Stimulated activated naive B cell treated with anti-CD40 and anti-IgM and Interleukin-4, amounts not matched to agents 10 μg/mL and 1 μg/mL and 100 μg/mL, for 72 hours (primary cell): ENCODE results near the gene CCDC192.
"Not testable (repeated sequence)": the region's sequence is repeated elsewhere in the genome, so short reads cannot be mapped to it uniquely, and the experiment has no call there.

Experiments
- ATAC-seq, 2 donors: fragments of 150-1000 bp; cut with Tn5 transposase; replicated peaks; 2 replicates each; pipeline ENCODE4 v1.10.0; 2021; ENCODE audit warnings: moderate library complexity in 1 of 2
- DNase-seq: peaks from one replicate; pipeline ENCODE4 v3.0.0; 2021
- H3K27ac Mint-ChIP-seq: one replicate; pipeline ENCODE4 v1.8.0; 2022; ENCODE audit warnings: mild to moderate bottlenecking, mixed read lengths
- H3K27me3 Mint-ChIP-seq, 2 donors: one replicate each; pipeline ENCODE4 v1.8.0; 2022; ENCODE audit warnings: mixed read lengths in 2 of 2
- H3K36me3 Mint-ChIP-seq, 2 donors: one replicate each; pipeline ENCODE4 v1.8.0; 2022; ENCODE audit warnings: mixed read lengths in 2 of 2, mild to moderate bottlenecking in 1 of 2
- H3K4me1 Mint-ChIP-seq, 2 donors: one replicate each; pipeline ENCODE4 v1.8.0; 2022; ENCODE audit warnings: mixed read lengths in 2 of 2, mild to moderate bottlenecking in 1 of 2
- H3K4me3 Mint-ChIP-seq, 2 donors: one replicate each; pipeline ENCODE4 v1.8.0; 2022; ENCODE audit warnings: mild to moderate bottlenecking in 2 of 2, mixed read lengths in 2 of 2, moderate library complexity in 1 of 2
- H3K9me3 Mint-ChIP-seq, 2 donors: one replicate each; pipeline ENCODE4 v1.8.0; 2022; ENCODE audit warnings: mixed read lengths in 2 of 2, mild to moderate bottlenecking in 1 of 2

Gene CCDC192

GRCh38 chr5:127685662-127686061 lies 17.5 kb upstream of the CCDC192 start:
- Mint-ChIP-seq H3K9me3 (peaks cover under 1% of the 10 kb centered on the region in 2 donors), H3K4me3 (no peak overlapping the region), H3K27me3 (no peaks in the 10 kb centered on the region), H3K36me3 (no peaks in the 10 kb centered on the region), H3K4me1 (no peaks in the 10 kb centered on the region), H3K27ac (no peak overlapping the region)
- no peak for DNase-seq
- no peak for ATAC-seq

GRCh38 chr5:127686424-127686823 lies 16.8 kb upstream of the CCDC192 start:
- Mint-ChIP-seq H3K4me1 (no peaks in the 10 kb centered on the region), H3K36me3 (no peaks in the 10 kb centered on the region), H3K9me3 (peaks cover 3 to 7% of the 10 kb centered on the region in 2 donors), H3K27me3 (no peaks in the 10 kb centered on the region), H3K27ac (no peak overlapping the region), H3K4me3 (no peak overlapping the region)
- ATAC-seq (no peak), DNase-seq (no peak)

DNA sequence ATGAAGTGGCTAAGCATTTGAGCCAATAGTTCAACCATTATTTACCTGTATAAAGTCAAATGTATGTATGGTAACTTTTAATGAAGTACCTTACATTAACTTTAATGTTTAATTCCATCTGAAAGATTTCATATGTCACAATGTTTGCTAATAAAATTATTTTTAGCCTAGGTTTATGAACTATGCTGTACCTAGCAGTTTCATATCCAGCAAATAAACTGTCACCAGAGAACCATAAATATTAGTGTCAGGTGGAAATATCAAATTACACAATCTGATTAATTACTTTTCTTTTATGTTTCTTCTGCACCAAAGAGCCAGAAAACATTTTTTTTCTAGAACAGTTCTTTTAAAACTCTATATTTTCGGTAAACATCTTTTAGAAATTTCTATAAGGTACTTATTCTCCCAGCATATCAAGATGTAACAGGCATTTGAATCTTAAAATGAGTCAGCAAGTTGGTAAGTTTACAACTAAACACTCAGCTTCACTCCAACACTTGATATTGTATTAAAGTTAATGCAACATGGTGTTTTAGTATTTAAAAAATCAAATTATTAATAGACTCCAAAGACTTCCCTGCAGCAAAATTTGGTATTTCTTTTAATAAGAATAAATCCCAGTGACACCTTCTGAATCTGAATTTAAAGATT lies 8.5 kb upstream of the CCDC192 start:
- H3K9me3 Mint-ChIP-seq: peaks cover 3 to 7% of the 10 kb centered on the region in 2 donors

DNA sequence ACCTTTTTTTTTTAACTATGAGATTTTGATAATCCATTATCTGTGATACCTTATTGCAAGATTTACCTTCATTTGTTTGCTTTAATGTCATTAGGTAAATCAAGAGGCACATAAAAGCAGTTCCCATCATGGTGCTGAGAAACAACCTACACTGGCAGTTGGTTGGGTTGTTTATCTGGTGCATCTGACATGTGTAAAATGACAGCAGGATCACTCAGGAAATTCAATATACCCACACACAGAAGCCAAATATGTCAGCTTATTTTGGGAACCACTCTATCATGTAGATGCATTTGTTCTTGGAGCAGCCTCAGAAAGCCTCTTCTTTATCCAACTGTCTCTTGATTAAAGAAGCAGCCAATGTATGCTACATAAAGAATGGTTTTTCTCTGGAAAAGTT lies 7.8 kb upstream of the CCDC192 start:
- H3K36me3 Mint-ChIP-seq: no peaks in the 10 kb centered on the region
- no peak for DNase-seq
- no peaks in the 10 kb centered on the region for H3K4me1 Mint-ChIP-seq
- H3K4me3 Mint-ChIP-seq: no peak overlapping the region
- no peak overlapping the region for H3K27ac Mint-ChIP-seq
- no peak for ATAC-seq
- no peaks in the 10 kb centered on the region for H3K27me3 Mint-ChIP-seq
- H3K9me3 Mint-ChIP-seq: peaks cover 3 to 7% of the 10 kb centered on the region in 2 donors

More for the DNA sequence above, 8.5 kb upstream of the CCDC192 start:
- no peak for DNase-seq
- Mint-ChIP-seq H3K4me3 (no peak overlapping the region), H3K27me3 (no peaks in the 10 kb centered on the region), H3K27ac (no peak overlapping the region), H3K4me1 (no peaks in the 10 kb centered on the region), H3K36me3 (no peaks in the 10 kb centered on the region)
- no peak for ATAC-seq

DNA sequence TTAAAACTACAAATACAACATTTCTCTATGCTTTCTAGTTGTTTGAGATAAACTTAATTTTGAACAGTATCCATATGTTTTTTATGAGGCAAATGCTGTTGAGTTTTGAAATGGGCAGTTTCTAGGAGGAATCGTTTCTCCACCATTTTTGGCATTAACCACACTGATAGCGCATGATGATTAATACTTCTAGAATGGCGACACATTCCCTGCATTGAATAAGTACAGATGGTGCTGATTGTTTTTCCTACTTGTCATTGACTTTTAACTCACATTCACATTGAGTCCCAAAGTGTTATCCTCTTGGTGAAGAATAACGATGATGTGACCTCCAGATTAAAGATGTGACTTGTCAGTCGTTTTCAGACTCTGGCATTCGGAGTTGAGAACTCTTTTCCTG lies 6.5 kb upstream of the CCDC192 start:
- Mint-ChIP-seq H3K4me3 (no peak overlapping the region), H3K36me3 (no peaks in the 10 kb centered on the region), H3K9me3 (peaks cover 0 to 2% of the 10 kb centered on the region in 2 donors), H3K27ac (no peak overlapping the region), H3K27me3 (no peaks in the 10 kb centered on the region), H3K4me1 (no peaks in the 10 kb centered on the region)
- ATAC-seq (no peak), DNase-seq (no peak)

DNA sequence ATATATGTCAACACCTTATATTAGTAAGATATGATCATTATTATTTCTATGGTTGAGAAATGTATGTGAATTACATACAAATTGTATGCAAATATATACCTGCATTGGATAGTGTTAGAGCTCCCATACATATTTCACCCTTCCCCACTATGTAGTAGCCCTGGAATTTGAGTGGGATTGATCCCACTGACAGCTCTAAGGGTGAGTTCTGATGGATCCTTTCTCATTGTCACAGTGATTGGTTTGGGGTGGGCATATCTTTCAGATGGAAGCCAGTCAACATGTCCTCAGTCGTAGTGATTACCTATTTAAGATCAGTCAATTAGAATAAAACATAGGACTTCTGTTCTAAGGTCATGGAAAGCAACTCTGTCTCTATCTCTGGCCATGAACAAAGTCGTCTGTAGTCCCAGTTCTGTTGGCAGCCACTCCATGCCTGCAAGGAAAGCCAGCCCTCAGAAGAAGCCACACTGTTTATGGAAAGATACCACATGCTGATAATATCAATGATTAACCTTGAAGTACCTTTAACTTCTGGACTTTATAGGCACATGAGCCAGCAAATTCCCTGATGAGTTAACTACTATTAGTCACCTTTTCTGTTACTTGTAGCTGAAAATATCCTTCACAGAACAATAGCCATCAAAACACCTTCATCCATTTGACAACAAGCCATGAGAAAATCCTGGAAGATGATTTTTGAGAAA lies 5.1 kb upstream of the CCDC192 start:
- no peak overlapping the region for H3K4me3 Mint-ChIP-seq
- H3K9me3 Mint-ChIP-seq: peaks cover 0 to 2% of the 10 kb centered on the region in 2 donors
- no peak overlapping the region for H3K27ac Mint-ChIP-seq
- ATAC-seq: no peak
- H3K36me3 Mint-ChIP-seq: no peaks in the 10 kb centered on the region
- H3K4me1 Mint-ChIP-seq: no peaks in the 10 kb centered on the region
- H3K27me3 Mint-ChIP-seq: no peaks in the 10 kb centered on the region
- DNase-seq: no peak

DNA sequence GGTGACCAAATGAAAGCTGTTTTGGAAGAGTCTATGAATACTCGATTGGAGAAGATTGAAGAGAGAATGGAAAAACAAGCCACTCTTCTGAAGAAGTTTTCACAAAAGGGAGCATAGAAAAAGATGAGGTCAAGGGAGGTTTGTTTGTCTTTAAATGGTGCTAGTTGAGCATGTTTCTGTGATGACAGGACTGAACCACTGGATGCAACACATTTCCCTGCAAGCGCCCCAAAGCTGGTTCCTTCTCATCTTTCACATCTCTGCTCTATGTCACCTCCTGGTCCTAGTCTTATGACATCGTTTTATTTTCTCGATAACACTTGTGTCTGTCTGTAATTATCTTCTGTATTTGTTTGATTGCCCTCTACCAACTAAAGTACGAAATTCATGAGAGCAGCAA lies 3.8 kb upstream of the CCDC192 start:
- no peaks in the 10 kb centered on the region for H3K27me3 Mint-ChIP-seq
- no peaks in the 10 kb centered on the region for H3K36me3 Mint-ChIP-seq
- H3K9me3 Mint-ChIP-seq: peaks cover 0 to 2% of the 10 kb centered on the region in 2 donors
- no peak overlapping the region for H3K27ac Mint-ChIP-seq
- ATAC-seq (no peak), DNase-seq (no peak)
- no peaks in the 10 kb centered on the region for H3K4me1 Mint-ChIP-seq
- H3K4me3 Mint-ChIP-seq: no peak overlapping the region

GRCh38 chr5:127700237-127700766 lies 2.9 kb upstream of the CCDC192 start:
- H3K27me3 Mint-ChIP-seq: peaks cover 0 to 1% of the 10 kb centered on the region in 2 donors
- H3K4me1 Mint-ChIP-seq: no peaks in the 10 kb centered on the region
- H3K27ac Mint-ChIP-seq: no peak overlapping the region
- no peaks in the 10 kb centered on the region for H3K36me3 Mint-ChIP-seq
- H3K9me3 Mint-ChIP-seq: peaks cover 0 to 2% of the 10 kb centered on the region in 2 donors
- DNase-seq: no peak
- no peak for ATAC-seq
- no peak overlapping the region for H3K4me3 Mint-ChIP-seq

GRCh38 chr5:127702434-127702833 lies 757 bp upstream of the CCDC192 start:
- no peaks in the 10 kb centered on the region for H3K4me1 Mint-ChIP-seq
- no peak overlapping the region for H3K27ac Mint-ChIP-seq
- H3K9me3 Mint-ChIP-seq: peaks cover 0 to 2% of the 10 kb centered on the region in 2 donors
- DNase-seq (no peak), ATAC-seq (no peak)
- no peak overlapping the region for H3K4me3 Mint-ChIP-seq
- H3K36me3 Mint-ChIP-seq: no peaks in the 10 kb centered on the region
- peaks cover 0 to 5% of the 10 kb centered on the region in 2 donors for H3K27me3 Mint-ChIP-seq

DNA sequence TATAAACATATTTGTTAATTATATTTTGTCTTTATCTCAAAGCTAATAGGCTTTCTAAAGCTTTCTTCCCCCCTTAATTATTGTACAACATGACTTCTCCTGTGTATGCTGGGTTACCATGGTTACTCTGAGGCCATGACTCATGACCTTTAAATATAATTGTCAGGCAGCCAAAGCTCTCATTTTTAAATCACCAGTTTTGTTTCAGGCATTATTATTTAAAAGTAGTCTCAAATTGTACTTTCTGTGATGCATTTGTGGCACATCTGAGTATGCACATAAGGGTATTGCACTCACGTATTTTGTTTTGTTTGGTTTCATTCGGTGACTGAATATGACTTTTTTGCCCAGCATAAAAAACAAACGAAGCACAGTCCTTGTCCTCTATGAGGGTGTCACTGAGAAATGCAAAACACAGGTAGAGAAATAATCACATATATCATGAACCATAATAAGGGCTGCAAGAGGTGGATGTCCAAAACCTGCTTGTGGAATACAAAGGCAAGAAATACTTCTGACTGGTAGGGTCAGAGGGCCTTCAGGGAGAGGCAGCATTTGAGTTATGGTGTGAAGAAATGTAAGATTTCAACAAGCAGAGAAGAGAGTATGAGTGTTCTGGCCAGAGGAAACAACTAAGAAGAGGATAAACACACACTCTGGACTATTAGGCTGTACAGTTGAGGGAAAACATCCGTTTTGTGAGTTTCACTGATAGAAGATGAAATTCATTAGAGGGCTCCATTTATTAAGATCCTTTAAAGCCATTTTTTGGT lies 2.1 kb downstream of the CCDC192 start:
- no peak overlapping the region for H3K4me3 Mint-ChIP-seq
- peaks cover 0 to 2% of the 10 kb centered on the region in 2 donors for H3K9me3 Mint-ChIP-seq
- no peak for ATAC-seq
- no peak for DNase-seq
- no peaks in the 10 kb centered on the region for H3K4me1 Mint-ChIP-seq
- no peaks in the 10 kb centered on the region for H3K36me3 Mint-ChIP-seq
- H3K27ac Mint-ChIP-seq: no peak overlapping the region
- H3K27me3 Mint-ChIP-seq: peaks cover 0 to 5% of the 10 kb centered on the region in 2 donors

DNA sequence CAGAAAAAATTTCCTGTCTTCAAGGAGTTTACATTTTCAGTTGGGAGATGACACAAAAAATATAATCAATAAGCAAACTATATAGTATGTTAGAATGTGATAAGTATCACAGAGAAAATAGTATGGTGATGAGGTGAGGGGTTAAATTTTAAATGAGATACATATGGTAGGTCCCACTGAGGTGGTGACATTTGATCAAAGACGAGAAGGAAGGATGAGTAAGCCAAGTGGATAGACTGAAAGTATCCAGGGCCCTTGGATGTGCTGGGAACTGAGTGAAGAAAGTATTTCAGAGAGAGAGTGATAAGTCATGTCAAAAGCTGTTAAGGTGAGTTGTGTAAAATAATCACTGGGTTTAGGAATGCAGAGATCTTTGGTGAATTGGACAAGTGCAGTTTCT lies 3.5 kb downstream of the CCDC192 start:
- ATAC-seq (no peak), DNase-seq (no peak)
- no peak overlapping the region for H3K27ac Mint-ChIP-seq
- no peak overlapping the region for H3K4me3 Mint-ChIP-seq
- no peaks in the 10 kb centered on the region for H3K9me3 Mint-ChIP-seq
- H3K4me1 Mint-ChIP-seq: no peaks in the 10 kb centered on the region
- H3K36me3 Mint-ChIP-seq: no peaks in the 10 kb centered on the region
- H3K27me3 Mint-ChIP-seq: peaks cover 0 to 5% of the 10 kb centered on the region in 2 donors

- Mint-ChIP-seq H3K36me3 (no peaks in the 10 kb centered on the region), H3K4me3 (no peak overlapping the region), H3K27ac (no peak overlapping the region), H3K27me3 (peaks cover 0 to 5% of the 10 kb centered on the region in 2 donors), H3K4me1 (no peaks in the 10 kb centered on the region), H3K9me3 (no peaks in the 10 kb centered on the region)
- no peak for ATAC-seq
- DNase-seq: no peak
Measured at GRCh38 chr5:127707209-127707608, 4.0 kb downstream of the CCDC192 start.

DNA sequence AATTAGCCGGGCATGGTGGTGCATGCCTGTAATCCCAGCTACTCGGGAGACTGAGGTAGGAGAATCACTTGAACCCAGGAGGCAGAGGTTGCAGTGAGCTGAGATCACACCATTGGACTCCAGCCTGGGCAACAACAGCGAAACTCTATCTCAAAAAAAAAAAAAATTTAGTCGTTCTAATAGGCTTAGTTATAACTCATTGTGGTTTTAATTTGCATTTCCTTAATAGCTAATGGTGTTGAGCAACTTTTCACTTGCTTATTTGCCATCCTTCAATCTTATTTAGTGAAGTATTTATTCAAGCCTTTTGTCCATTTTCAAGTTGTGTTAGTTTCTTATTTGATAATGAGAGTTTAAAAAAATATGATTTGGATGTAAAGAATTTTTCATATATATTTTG lies 9.9 kb downstream of the CCDC192 start:
- not testable (repeated sequence) for ATAC-seq, H3K4me3 Mint-ChIP-seq, H3K27ac Mint-ChIP-seq, H3K27me3 Mint-ChIP-seq, H3K4me1 Mint-ChIP-seq, H3K9me3 Mint-ChIP-seq, H3K36me3 Mint-ChIP-seq, DNase-seq

DNA sequence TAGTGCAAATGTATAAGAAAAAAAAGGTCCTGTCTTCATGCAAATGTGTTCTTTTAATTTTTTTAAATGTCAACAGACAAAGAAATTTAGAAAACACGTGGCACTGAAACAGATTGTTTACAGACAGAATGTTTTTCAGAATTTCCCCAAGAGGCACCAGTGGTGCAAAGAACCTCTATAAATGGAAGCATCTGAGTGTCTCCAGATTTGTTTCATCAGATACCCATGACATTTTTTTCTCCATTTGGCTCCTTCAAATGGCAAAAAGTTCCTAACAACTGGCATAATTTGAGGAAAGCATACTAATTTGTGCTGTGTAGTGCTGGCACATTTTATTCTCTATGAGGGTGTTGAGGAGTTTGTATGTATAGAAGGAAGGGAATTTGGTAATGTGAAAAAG lies 15.0 kb downstream of the CCDC192 start:
- Mint-ChIP-seq H3K4me1 (no peaks in the 10 kb centered on the region), H3K4me3 (no peak overlapping the region), H3K27me3 (no peaks in the 10 kb centered on the region), H3K27ac (no peak overlapping the region), H3K36me3 (peaks cover 0 to 1% of the 10 kb centered on the region in 2 donors), H3K9me3 (peaks cover 9 to 22% of the 10 kb centered on the region in 2 donors)
- no peak for DNase-seq
- ATAC-seq: no peak
